ENCODE data around the gene MPPED1. TPM values are rescaled to one million over a fixed set of nuclear protein-coding genes. Genes with fewer than 3 reads are reported as not detected.

MPPED1 gene
- total RNA-seq, 4 donors from 2014 or later, result not detected

- TF ChIP-seq POLR2A (IDR thresholded peaks at IDR 0.05), result no peak
- TF ChIP-seq CTCF (IDR thresholded peaks at IDR 0.05), result no peak
- Histone ChIP-seq H3K9me3 (no peaks in the 10 kb centered on the region), H3K36me3 (no peaks in the 10 kb centered on the region), H3K4me3 (no peak overlapping the region), H3K27me3 (peaks cover 0 to 7% (median 0%) of the 10 kb centered on the region in 4 donors), H3K4me1 (no peaks in the 10 kb centered on the region), H3K27ac (no peak overlapping the region)
- WGBS, 2 donors, result 84 to 87% methylated on average over 2 of the region's 2 CpGs
- DNase-seq, result no peak
- intact Hi-C loops (cut with DNase I), result no loop called here
Measured at GRCh38 chr22:43509337-43509736, 97.5 kb downstream of the MPPED1 start.

GRCh38 chr22:43510281-43511070 is 98.7 kb downstream of the MPPED1 start:
- 40 to 83% methylated on average over 1 to 2 of the region's 9 CpGs for WGBS, 2 donors

DNA sequence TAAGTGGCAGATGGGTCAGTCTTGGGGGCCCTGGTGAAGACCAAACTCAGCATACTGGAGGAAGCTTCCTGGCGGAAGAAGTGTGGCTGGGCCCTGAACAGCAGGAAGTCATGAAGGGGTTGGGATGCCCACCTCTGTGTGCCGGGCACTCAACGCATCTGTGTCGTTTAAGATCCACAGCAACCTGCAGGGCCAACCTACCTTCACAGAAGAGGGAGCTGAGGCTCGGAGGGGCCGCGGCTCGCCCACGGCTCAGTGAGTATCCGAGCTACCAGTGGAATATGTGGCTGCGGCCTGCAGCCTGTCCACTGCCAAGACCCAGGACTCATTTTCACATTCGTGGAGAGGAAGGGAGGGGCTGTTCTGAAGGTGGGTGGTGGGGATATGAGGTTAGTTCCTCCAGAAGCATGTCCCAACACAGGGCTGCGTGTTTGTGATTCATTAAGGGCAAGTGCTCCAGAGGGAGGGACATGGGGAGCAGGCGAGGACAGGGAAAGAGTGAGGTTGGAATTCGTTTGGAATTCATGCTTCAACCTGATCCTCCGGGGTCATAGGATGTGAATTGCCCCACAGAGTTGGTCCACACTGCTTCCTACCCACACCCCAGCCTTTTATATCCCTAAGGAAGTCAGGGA is 99.6 kb downstream of the MPPED1 start:
- intact Hi-C loops (cut with DNase I), result no loop called here
- no peak for DNase-seq
- Histone ChIP-seq H3K27me3 (peaks cover 0 to 26% (median 0%) of the 10 kb centered on the region in 4 donors), H3K4me1 (no peaks in the 10 kb centered on the region), H3K36me3 (no peaks in the 10 kb centered on the region), H3K9me3 (no peaks in the 10 kb centered on the region), H3K4me3 (no peak overlapping the region), H3K27ac (no peak overlapping the region)
- TF ChIP-seq POLR2A (IDR thresholded peaks at IDR 0.05) (no peak), CTCF (IDR thresholded peaks at IDR 0.05) (no peak)
- 36 to 42% methylated on average over 5 to 6 of the region's 16 CpGs for WGBS, 2 donors

More at GRCh38 chr22:43510281-43511070, 98.7 kb downstream of the MPPED1 start:
- DNase-seq, result no peak
- H3K27ac ChIP-seq, result no peak overlapping the region
- TF ChIP-seq CTCF (IDR thresholded peaks at IDR 0.05) (no peak), POLR2A (IDR thresholded peaks at IDR 0.05) (no peak)
- intact Hi-C loops (cut with DNase I), result no loop called here
- H3K9me3 ChIP-seq, result no peaks in the 10 kb centered on the region
- no peaks in the 10 kb centered on the region for H3K36me3 ChIP-seq
- H3K4me1 ChIP-seq, result no peaks in the 10 kb centered on the region
- H3K27me3 ChIP-seq, result peaks cover 0 to 18% (median 0%) of the 10 kb centered on the region in 4 donors
- no peak overlapping the region for H3K4me3 ChIP-seq

- Histone ChIP-seq H3K27ac (no peak overlapping the region), H3K27me3 (peaks cover 0 to 34% (median 0%) of the 10 kb centered on the region in 4 donors), H3K4me1 (no peaks in the 10 kb centered on the region), H3K9me3 (no peaks in the 10 kb centered on the region), H3K4me3 (no peak overlapping the region), H3K36me3 (no peaks in the 10 kb centered on the region)
- 80 to 84% methylated on average over 1 to 3 of the region's 8 CpGs for WGBS, 2 donors
- intact Hi-C loops (cut with DNase I), result no loop called here
- DNase-seq, result no peak
- TF ChIP-seq CTCF (IDR thresholded peaks at IDR 0.05), result no peak
- TF ChIP-seq POLR2A (IDR thresholded peaks at IDR 0.05), result no peak
Measured at GRCh38 chr22:43512279-43512678, 100.5 kb downstream of the MPPED1 start.

- H3K27me3 ChIP-seq, result peaks cover 0 to 34% (median 0%) of the 10 kb centered on the region in 4 donors
- 73 to 86% methylated on average over 7 to 14 of the region's 31 CpGs for WGBS, 2 donors
- no peak overlapping the region for H3K4me3 ChIP-seq
- no peaks in the 10 kb centered on the region for H3K9me3 ChIP-seq
- H3K27ac ChIP-seq, result no peak overlapping the region
- H3K4me1 ChIP-seq, result no peaks in the 10 kb centered on the region
- DNase-seq, result no peak
- no peaks in the 10 kb centered on the region for H3K36me3 ChIP-seq
- intact Hi-C loops (cut with DNase I), result no loop called here
- no peak for TF ChIP-seq CTCF (IDR thresholded peaks at IDR 0.05)
- no peak for TF ChIP-seq POLR2A (IDR thresholded peaks at IDR 0.05)
Measured at GRCh38 chr22:43514476-43515157, 102.8 kb downstream of the MPPED1 start.

Measured in esophagus squamous epithelium (tissue), 5 donors.